ENCODE results near the gene B4GALNT1. TPM values are rescaled to one million over a fixed set of nuclear protein-coding genes. Genes with fewer than 3 reads are reported as not detected.

The B4GALNT1 gene
- total and polyA plus RNA-seq, 2 donors (not counting 1 experiment from before 2014, with no cell fraction given): 1.3 to 2.3 TPM

GRCh38 chr12:57622293-57623245 is 10.4 kb downstream of the B4GALNT1 start:
- no peak for TF ChIP-seq EZH2 (IDR thresholded peaks at IDR 0.05; ENCODE audit: low read length, missing control alignments)
- TF ChIP-seq CTCF (conservative IDR thresholded peaks at IDR 0.05 in 1 of 2, IDR thresholded peaks at IDR 0.05 in 1 of 2; ENCODE audit: low read depth in 1 of 2, low read length in 2 of 2): no peak
- Histone ChIP-seq H3K4me2 (ENCODE audit: extremely low read depth, insufficient read depth, low read length) (no peak overlapping the region), H3K79me2 (ENCODE audit: control insufficient read depth, insufficient read depth, low read length) (no peaks in the 10 kb centered on the region), H3K9ac (ENCODE audit: insufficient read depth, low read length) (no peak overlapping the region), H2AFZ (ENCODE audit: low read length) (no peak overlapping the region), H4K20me1 (ENCODE audit: control insufficient read depth, extremely low read depth, insufficient read depth, low read length) (no peaks in the 10 kb centered on the region), H3K4me3 (replicated peaks in 1 of 4; ENCODE audit: control extremely low read depth in 1 of 4, insufficient read depth in 1 of 4, low read depth in 3 of 4, low read length in 4 of 4) (no peak overlapping the region), H3K36me3 (ENCODE audit: control insufficient read depth, insufficient read depth, low read length) (no peaks in the 10 kb centered on the region), H3K27me3 (ENCODE audit: control insufficient read depth, insufficient read depth, low read length) (peaks cover 35% of the 10 kb centered on the region), H3K27ac (ENCODE audit: insufficient read depth, low read length) (no peak overlapping the region), H3K4me1 (ENCODE audit: control insufficient read depth, extremely low read depth, insufficient read depth, low read length) (peaks cover 5% of the 10 kb centered on the region), H3K9me3 (ENCODE audit: control insufficient read depth, insufficient read depth, low read depth, low read length) (no peaks in the 10 kb centered on the region)
- no peak for DNase-seq (ENCODE audit: low read depth in 2 of 2)

DNA sequence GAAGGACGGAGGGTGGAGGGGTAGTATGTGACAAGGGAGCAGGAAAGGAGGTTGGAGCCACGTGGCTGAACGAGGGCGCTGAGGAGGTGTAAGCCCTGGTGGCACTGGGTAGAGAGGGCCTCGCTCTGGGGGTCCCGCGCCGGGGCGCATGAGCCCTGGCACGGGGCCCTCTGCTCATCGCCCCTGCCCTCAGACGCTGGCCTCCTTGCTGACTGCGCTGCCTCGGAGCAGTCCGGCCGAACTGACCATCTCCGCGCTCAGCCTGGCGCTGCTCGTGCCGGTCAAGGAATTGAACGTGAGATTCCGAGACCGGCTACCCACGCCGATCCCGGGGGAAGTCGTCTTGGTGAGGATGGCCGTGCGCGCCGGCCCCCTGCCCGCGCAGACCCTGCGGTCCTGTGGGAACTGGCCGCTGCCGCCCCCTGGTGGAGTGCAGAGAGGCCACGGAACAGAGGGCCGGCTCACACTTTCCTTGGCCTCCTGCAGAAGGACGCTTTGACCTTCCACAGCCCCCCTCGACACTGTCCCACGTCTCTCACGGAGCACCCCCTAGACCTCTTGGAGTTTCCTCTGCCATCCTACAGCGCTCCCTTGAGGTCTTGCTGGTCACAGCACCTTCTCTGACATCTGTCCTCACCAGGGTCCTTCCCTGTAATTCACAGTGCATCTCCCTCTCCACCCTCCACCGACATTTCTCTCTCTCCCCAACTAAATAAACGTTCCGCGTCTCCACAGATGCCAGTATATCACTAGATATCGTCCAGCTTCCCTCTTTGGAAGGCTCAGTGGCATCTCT is 11.3 kb downstream of the B4GALNT1 start:
- Histone ChIP-seq H3K79me2 (ENCODE audit: control insufficient read depth, insufficient read depth, low read length) (no peaks in the 10 kb centered on the region), H3K36me3 (ENCODE audit: control insufficient read depth, insufficient read depth, low read length) (no peaks in the 10 kb centered on the region), H3K27ac (ENCODE audit: insufficient read depth, low read length) (no peak overlapping the region), H3K4me3 (replicated peaks in 1 of 4; ENCODE audit: control extremely low read depth in 1 of 4, insufficient read depth in 1 of 4, low read depth in 3 of 4, low read length in 4 of 4) (peak overlapping the region; percentile 33 to 53 (median 37)), H2AFZ (ENCODE audit: low read length) (peak overlapping the region; percentile 26), H4K20me1 (ENCODE audit: control insufficient read depth, extremely low read depth, insufficient read depth, low read length) (no peaks in the 10 kb centered on the region), H3K27me3 (ENCODE audit: control insufficient read depth, insufficient read depth, low read length) (peaks cover 35% of the 10 kb centered on the region), H3K9me3 (ENCODE audit: control insufficient read depth, insufficient read depth, low read depth, low read length) (no peaks in the 10 kb centered on the region), H3K4me1 (ENCODE audit: control insufficient read depth, extremely low read depth, insufficient read depth, low read length) (peaks cover 5% of the 10 kb centered on the region), H3K9ac (ENCODE audit: insufficient read depth, low read length) (peak overlapping the region; percentile 23), H3K4me2 (ENCODE audit: extremely low read depth, insufficient read depth, low read length) (peak overlapping the region; percentile 88)
- peak; percentile 84 to 90 for TF ChIP-seq CTCF (conservative IDR thresholded peaks at IDR 0.05 in 1 of 2, IDR thresholded peaks at IDR 0.05 in 1 of 2; ENCODE audit: low read depth in 1 of 2, low read length in 2 of 2)
- TF ChIP-seq EZH2 (IDR thresholded peaks at IDR 0.05; ENCODE audit: low read length, missing control alignments): no peak
- no peak for DNase-seq (ENCODE audit: low read depth in 2 of 2)

DNA sequence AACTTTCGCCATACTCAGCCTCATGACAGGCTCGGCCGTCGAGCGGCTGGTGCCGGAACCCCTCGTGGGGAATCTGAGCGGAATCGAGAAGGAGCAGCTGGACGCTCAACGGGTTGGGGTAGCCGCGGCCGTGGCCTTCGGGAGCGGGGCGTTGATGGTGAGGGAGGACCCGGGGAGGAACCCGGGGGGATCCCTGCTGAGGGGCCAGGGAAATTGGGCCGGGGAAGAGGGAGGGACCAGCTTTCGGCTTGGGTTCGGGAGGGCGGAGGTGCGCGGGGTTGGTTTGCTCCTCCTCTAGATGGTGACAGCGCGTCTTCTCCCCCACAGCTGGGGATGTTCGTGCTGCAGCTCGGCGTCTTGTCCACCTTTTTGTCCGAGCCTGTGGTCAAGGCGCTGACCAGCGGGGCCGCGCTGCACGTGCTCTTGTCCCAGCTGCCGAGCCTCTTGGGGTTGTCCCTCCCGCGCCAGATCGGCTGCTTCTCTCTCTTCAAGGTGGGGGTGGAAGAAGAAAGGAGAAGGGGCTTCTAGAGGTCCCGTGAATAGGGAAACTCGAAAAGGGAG is 12.0 kb downstream of the B4GALNT1 start:
- H3K9ac ChIP-seq (ENCODE audit: insufficient read depth, low read length): no peak overlapping the region
- no peaks in the 10 kb centered on the region for H3K9me3 ChIP-seq (ENCODE audit: control insufficient read depth, insufficient read depth, low read depth, low read length)
- no peak overlapping the region for H3K27ac ChIP-seq (ENCODE audit: insufficient read depth, low read length)
- H3K36me3 ChIP-seq (ENCODE audit: control insufficient read depth, insufficient read depth, low read length): no peaks in the 10 kb centered on the region
- H4K20me1 ChIP-seq (ENCODE audit: control insufficient read depth, extremely low read depth, insufficient read depth, low read length): no peaks in the 10 kb centered on the region
- H3K4me1 ChIP-seq (ENCODE audit: control insufficient read depth, extremely low read depth, insufficient read depth, low read length): peaks cover 5% of the 10 kb centered on the region
- H3K4me2 ChIP-seq (ENCODE audit: extremely low read depth, insufficient read depth, low read length): peak overlapping the region; percentile 88
- H3K79me2 ChIP-seq (ENCODE audit: control insufficient read depth, insufficient read depth, low read length): no peaks in the 10 kb centered on the region
- peak overlapping the region; percentile 33 to 53 (median 37) for H3K4me3 ChIP-seq (replicated peaks in 1 of 4; ENCODE audit: control extremely low read depth in 1 of 4, insufficient read depth in 1 of 4, low read depth in 3 of 4, low read length in 4 of 4)
- peak; percentile 84 for TF ChIP-seq EZH2 (IDR thresholded peaks at IDR 0.05; ENCODE audit: low read length, missing control alignments)
- TF ChIP-seq CTCF (conservative IDR thresholded peaks at IDR 0.05 in 1 of 2, IDR thresholded peaks at IDR 0.05 in 1 of 2; ENCODE audit: low read depth in 1 of 2, low read length in 2 of 2): no peak
- no peak for DNase-seq (ENCODE audit: low read depth in 2 of 2)
- H3K27me3 ChIP-seq (ENCODE audit: control insufficient read depth, insufficient read depth, low read length): peaks cover 32% of the 10 kb centered on the region
- peak overlapping the region; percentile 26 for H2AFZ ChIP-seq (ENCODE audit: low read length)

All from fibroblast of lung (primary cell).